Fibroblast of pulmonary artery (primary cell): ENCODE data around the gene ECD.
A peak's percentile ranks its signal among the peaks of the same experiment; 100 is the strongest.

Experiments used
- DNase-seq: peaks from one replicate; pipeline ENCODE4 v3.0.0-alpha.2; 2010; ENCODE audit warnings: low read depth
- H3K4me3 ChIP-seq: replicated peaks from 2 replicates; pipeline ENCODE4 v1.5.1; 2011; ENCODE audit warnings: low read depth, mild to moderate bottlenecking, control low read depth, low read length, moderate library complexity
- TF ChIP-seq, protein P1 (sequence below): IDR thresholded peaks from 2 replicates; pipeline ENCODE4 v1.5.1; 2011; ENCODE audit warnings: mild to moderate bottlenecking, control low read depth, low read length, inconsistent platforms; ENCODE audit errors: missing control alignments

The ECD gene

DNA sequence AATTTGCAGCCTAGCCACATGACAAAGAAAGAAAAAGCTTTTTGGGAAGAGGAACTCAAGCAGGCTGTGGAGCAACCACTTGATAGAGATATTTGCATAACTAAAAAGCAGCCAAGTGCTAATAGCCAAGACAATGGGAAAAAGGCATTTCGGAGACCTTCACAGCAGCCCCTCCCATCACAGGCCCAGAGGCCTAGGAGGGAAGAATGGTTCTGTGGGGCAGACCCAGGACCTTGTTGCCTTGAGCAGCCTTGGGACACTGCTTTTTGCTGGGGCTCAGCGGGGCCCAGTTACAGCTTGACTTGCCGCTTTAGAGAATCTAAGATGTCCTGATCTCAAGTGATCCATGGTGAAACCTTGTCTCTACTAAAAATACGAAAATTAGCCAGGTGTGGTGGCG, 38.6 kb upstream of the ECD start:
- TF ChIP-seq, protein P1, sequence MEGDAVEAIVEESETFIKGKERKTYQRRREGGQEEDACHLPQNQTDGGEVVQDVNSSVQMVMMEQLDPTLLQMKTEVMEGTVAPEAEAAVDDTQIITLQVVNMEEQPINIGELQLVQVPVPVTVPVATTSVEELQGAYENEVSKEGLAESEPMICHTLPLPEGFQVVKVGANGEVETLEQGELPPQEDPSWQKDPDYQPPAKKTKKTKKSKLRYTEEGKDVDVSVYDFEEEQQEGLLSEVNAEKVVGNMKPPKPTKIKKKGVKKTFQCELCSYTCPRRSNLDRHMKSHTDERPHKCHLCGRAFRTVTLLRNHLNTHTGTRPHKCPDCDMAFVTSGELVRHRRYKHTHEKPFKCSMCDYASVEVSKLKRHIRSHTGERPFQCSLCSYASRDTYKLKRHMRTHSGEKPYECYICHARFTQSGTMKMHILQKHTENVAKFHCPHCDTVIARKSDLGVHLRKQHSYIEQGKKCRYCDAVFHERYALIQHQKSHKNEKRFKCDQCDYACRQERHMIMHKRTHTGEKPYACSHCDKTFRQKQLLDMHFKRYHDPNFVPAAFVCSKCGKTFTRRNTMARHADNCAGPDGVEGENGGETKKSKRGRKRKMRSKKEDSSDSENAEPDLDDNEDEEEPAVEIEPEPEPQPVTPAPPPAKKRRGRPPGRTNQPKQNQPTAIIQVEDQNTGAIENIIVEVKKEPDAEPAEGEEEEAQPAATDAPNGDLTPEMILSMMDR: no peak
- no peak for DNase-seq
- H3K4me3 ChIP-seq: no peak overlapping the region

DNA sequence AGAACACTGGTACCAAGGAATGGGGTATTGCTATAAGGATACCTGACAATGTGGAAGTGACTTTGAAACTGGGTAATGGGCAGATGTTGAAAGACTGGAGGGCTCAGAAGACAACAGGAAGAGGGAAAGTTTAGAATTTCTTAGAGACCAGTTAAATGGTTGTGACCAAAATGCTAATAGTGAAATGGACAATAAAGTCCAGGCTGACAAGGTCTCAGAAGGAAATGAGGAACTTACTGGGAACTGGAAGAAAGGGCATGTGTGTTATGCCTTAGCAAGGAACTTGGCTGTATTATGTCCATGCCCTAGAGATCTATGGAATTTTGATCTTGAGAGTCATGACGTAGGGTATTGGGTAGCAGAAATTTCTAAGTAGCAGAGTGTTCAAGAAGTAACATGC, 38.1 kb upstream of the ECD start:
- DNase-seq: no peak
- H3K4me3 ChIP-seq: no peak overlapping the region
- TF ChIP-seq, protein P1: no peak

DNA sequence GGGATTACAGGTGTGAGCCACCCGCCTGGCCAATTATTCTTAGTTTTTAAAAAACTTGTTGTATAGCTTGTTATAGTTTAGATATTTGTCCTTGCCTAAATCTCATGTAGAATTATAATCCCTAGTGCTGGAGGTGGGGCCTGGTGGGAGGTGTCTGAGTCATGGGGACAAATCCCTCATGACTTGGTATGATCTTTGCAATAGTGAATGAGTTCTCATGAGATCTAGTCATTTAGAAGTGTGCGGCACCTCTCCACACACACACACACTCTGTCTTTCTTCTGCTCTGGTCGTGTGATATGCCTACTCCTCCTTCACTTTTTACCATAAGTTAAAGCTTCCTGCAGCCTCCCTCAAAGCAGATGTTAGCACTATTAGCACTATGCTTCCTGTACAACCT, 37.3 kb upstream of the ECD start:
- no peak overlapping the region for H3K4me3 ChIP-seq
- no peak for DNase-seq
- TF ChIP-seq, protein P1: no peak

DNA sequence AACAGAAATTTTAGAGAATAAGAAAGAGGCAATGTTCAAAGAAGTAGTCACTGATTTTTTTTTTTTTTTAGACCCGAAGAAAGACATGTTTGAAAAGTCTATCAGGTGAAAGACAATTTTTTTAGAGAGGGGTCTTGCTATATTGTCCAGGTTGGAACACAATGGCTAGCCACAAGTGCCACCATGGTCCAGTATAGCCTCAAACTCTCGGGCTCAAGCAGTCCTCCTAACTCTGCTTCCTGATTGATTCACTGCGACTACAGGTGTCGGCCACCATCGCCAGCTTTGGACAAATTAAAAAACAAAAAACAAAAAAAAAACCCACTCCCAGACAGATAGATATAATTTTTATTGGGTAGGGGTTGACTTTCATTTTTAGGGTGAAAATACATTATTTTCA, 22.4 kb upstream of the ECD start:
- H3K4me3 ChIP-seq: no peak overlapping the region
- DNase-seq: no peak
- TF ChIP-seq, protein P1: no peak

DNA sequence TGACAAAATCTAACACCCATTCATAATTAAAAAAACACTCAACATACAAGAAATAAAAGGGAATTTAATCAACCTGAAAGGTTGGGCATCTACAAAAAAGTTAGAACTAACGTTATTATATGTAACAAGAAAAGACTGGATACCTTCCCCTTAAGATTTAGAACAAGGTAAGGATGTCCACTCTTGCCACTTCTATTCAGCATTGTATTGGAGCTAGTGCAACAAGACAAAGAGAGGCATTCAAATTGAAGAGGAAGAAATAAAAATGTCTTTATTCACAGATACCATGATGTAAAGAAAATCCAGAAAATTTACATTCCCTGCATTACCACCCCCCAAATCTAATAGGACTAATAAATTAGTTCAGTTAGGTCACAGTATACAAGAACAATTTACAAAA, 18.5 kb upstream of the ECD start:
- TF ChIP-seq, protein P1: no peak
- H3K4me3 ChIP-seq: no peak overlapping the region
- no peak for DNase-seq

DNA sequence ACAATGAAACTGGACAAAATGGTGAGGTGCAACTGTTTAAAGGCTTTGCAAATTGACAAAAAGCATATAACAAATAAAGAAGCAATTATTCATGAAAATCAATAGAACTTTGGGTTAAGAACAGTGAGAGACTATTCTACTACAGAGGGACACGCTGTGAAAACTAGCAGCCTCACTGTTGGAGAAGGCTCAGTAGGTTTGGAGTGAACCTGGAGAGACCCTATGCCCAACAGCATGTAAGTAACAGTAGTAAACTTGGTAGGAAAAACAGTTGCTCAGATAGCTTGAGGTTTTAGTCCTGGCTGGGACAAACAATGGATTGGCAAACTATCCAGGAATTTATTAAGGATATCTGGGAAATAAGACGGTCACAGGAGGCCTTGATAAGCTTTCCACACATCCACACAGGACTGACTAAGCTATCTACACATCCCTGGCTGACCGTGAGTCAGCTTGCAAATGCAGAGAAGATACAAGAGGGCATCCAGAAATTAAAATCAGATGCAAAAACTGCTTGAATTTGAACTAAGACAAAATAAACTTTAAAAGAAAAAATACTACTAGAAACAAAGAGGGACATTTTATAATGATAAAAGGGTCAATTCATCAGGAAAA, 16.0 kb upstream of the ECD start:
- DNase-seq: peak; percentile 64
- no peak overlapping the region for H3K4me3 ChIP-seq
- TF ChIP-seq, protein P1: no peak

DNA sequence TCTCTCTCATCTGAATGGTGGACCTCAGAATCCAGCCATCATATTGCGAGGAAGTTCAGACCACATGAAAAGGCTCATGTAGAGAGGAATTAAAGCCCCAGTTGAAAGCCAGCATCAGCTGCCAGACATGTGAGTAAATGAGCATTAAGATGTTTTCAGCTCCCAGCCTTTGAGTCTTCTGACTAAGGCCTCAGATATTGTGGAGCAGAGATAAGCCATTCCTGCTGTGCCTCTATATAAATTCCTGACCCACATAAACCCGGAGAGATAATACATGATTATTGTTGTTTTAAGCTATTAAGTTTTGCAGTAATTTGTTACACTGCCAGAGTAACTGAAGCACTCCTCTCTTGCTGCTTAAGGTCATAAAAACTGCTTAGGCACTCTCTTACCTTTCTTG, 14.8 kb upstream of the ECD start:
- DNase-seq: peak; percentile 60
- TF ChIP-seq, protein P1: no peak
- H3K4me3 ChIP-seq: no peak overlapping the region
